Measurements from ENCODE around the gene EHMT1. TPM values are rescaled to one million over a fixed set of nuclear protein-coding genes. Genes with fewer than 3 reads are reported as not detected.

The EHMT1 gene
- total and polyA plus RNA-seq, 2 donors (not counting 1 experiment from before 2014, with no cell fraction given), result 101 to 394 TPM

DNA sequence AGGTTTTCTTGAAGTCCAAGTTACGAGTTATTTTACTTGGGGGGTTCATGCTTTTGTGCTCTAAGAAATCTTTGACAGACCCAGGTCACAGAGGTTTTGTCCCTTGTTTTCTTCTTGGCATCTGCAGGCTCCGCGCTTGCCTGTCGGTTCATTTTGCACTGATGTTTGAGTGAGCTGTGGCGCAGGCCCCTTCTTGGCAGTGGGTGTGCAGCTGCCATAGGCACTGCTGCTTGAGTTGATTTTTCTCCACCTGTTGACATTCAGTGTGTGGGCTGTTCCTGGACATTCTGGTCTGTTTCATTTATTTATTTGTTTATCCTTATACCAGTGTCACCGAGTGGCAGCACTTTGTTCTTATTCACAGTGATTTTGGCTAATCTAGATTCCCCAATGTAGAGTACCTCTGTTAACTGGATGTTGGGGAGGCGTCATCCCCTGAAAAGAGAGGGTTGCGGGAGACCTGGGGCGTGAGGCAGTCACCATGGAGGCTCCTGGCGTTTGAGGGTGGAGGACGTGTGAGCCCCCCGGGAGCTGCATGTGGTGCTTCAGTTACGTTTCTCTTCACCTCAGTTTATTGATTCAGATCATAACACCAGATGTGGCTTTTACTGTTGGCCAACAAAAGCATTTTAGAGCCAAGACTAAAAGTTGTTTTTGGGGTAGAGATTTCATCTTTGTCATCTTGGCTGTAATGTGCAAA lies 137.4 kb downstream of the EHMT1 start:
- Histone ChIP-seq H3K79me2 (ENCODE audit: control insufficient read depth, insufficient read depth, low read length) (peaks cover 49% of the 10 kb centered on the region), H3K4me3 (ENCODE audit: control extremely low read depth in 1 of 5, extremely low read depth in 1 of 5, insufficient read depth in 1 of 5, low read depth in 2 of 5, low read length in 4 of 5) (no peak overlapping the region), H4K20me1 (ENCODE audit: control insufficient read depth, insufficient read depth, low read length, poor library complexity, severe bottlenecking) (no peaks in the 10 kb centered on the region), H3K4me1 (ENCODE audit: control insufficient read depth in 2 of 2, insufficient read depth in 2 of 2, low read length in 2 of 2) (peaks cover 45% of the 10 kb centered on the region in 2 donors), H3K36me3 (replicated peaks in 1 of 2; ENCODE audit: control extremely low read depth in 1 of 2, control insufficient read depth in 1 of 2, extremely low read depth in 1 of 2, insufficient read depth in 2 of 2, low read length in 1 of 2) (peaks cover 2 to 56% of the 10 kb centered on the region in 2 experiments), H3K27ac (ENCODE audit: low read length in 2 of 2) (peak overlapping the region in 1 of 2 donors; percentile 88), H2AFZ (ENCODE audit: insufficient read depth, low read depth, low read length, poor library complexity, severe bottlenecking) (no peak overlapping the region), H3K4me2 (replicated peaks; ENCODE audit: low read depth, low read length, poor library complexity, severe bottlenecking) (no peak overlapping the region), H3K9me3 (ENCODE audit: control extremely low read depth in 1 of 3, control insufficient read depth in 2 of 3, insufficient read depth in 1 of 3, low read length in 2 of 3) (peaks cover 0 to 32% (median 6%) of the 10 kb centered on the region in 3 donors), H3K9ac (ENCODE audit: low read length) (no peak overlapping the region), H3K27me3 (replicated peaks in 1 of 4; ENCODE audit: control extremely low read depth in 1 of 4, control insufficient read depth in 3 of 4, insufficient read depth in 4 of 4, low read length in 3 of 4) (no peaks in the 10 kb centered on the region)
- H3K4me3 Mint-ChIP-seq, result no peak overlapping the region
- DNase-seq (no peak), ATAC-seq (ENCODE audit: low read depth) (no peak)
- no peak for TF ChIP-seq EZH2 (IDR thresholded peaks at IDR 0.05; ENCODE audit: borderline replicate concordance, insufficient read depth, low read depth, low read length, poor library complexity, severe bottlenecking)
- intact Hi-C loops (cut with micrococcal nuclease), result no loop called here
- H3K4me1 Mint-ChIP-seq, result peaks cover 53% of the 10 kb centered on the region
- ChIA-PET POLR2A (no interaction called here), CTCF (interaction anchor here (1.3 kb wide), 1 partner anchor 83 kb away, joined by 6 read pairs; no protein-coding TSS in a partner anchor)
- H3K27ac Mint-ChIP-seq, result peak overlapping the region; percentile 99
- no peaks in the 10 kb centered on the region for H3K9me3 Mint-ChIP-seq (ENCODE audit: insufficient read depth)
- no peaks in the 10 kb centered on the region for H3K27me3 Mint-ChIP-seq
- WGBS (ENCODE audit: insufficient coverage), result 63% methylated on average over 12 of the region's 13 CpGs

DNA sequence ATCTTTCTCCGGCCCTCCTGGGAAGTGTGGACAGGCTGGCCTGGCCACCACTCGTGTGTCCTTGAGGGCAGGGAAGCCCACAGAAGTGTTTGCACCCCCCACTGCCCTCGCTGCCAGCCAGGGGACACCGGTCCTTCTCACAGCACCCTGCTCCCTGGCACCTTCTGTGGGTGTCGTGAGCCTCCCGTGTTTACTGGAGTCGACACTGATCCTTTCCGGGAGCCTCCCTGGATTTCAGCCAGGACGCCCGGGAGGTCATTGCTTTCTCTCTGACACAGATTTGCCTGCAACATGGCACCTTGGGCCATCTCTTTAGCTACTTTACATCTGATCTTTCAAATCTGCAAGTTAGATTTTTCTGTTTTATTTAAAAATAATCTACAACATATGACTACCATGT lies 138.3 kb downstream of the EHMT1 start:
- Histone ChIP-seq H2AFZ (ENCODE audit: insufficient read depth, low read depth, low read length, poor library complexity, severe bottlenecking) (no peak overlapping the region), H3K4me3 (ENCODE audit: control extremely low read depth in 1 of 5, extremely low read depth in 1 of 5, insufficient read depth in 1 of 5, low read depth in 2 of 5, low read length in 4 of 5) (no peak overlapping the region), H3K4me1 (ENCODE audit: control insufficient read depth in 2 of 2, insufficient read depth in 2 of 2, low read length in 2 of 2) (peaks cover 55% of the 10 kb centered on the region in 2 donors), H4K20me1 (ENCODE audit: control insufficient read depth, insufficient read depth, low read length, poor library complexity, severe bottlenecking) (no peaks in the 10 kb centered on the region), H3K36me3 (replicated peaks in 1 of 2; ENCODE audit: control extremely low read depth in 1 of 2, control insufficient read depth in 1 of 2, extremely low read depth in 1 of 2, insufficient read depth in 2 of 2, low read length in 1 of 2) (peaks cover 2 to 52% of the 10 kb centered on the region in 2 experiments), H3K4me2 (replicated peaks; ENCODE audit: low read depth, low read length, poor library complexity, severe bottlenecking) (peak overlapping the region; percentile 74), H3K27ac (ENCODE audit: low read length in 2 of 2) (peak overlapping the region; percentile 88), H3K9ac (ENCODE audit: low read length) (no peak overlapping the region), H3K27me3 (replicated peaks in 1 of 4; ENCODE audit: control extremely low read depth in 1 of 4, control insufficient read depth in 3 of 4, insufficient read depth in 4 of 4, low read length in 3 of 4) (no peaks in the 10 kb centered on the region), H3K79me2 (ENCODE audit: control insufficient read depth, insufficient read depth, low read length) (peaks cover 45% of the 10 kb centered on the region), H3K9me3 (ENCODE audit: control extremely low read depth in 1 of 3, control insufficient read depth in 2 of 3, insufficient read depth in 1 of 3, low read length in 2 of 3) (peaks cover 0 to 32% (median 6%) of the 10 kb centered on the region in 3 donors)
- 95% methylated on average over 10 of the region's 10 CpGs for WGBS (ENCODE audit: insufficient coverage)
- DNase-seq, result no peak
- CTCF ChIA-PET, result interaction anchor here (0.9 to 1.3 kb wide), 2 partner anchors 12 to 84 kb away, joined by 4 to 6 read pairs; no protein-coding TSS in a partner anchor
- Mint-ChIP-seq H3K4me1 (peaks cover 60% of the 10 kb centered on the region), H3K4me3 (peak overlapping the region; percentile 78), H3K27me3 (no peaks in the 10 kb centered on the region), H3K27ac (peak overlapping the region; percentile 99), H3K9me3 (ENCODE audit: insufficient read depth) (no peaks in the 10 kb centered on the region)
- intact Hi-C loops (cut with micrococcal nuclease), result no loop called here
- ATAC-seq (ENCODE audit: low read depth), result no peak
- POLR2A ChIA-PET, result interaction anchor here (3.1 kb wide), 1 partner anchor 12 kb away, joined by 14 read pairs; no protein-coding TSS in a partner anchor
- TF ChIP-seq, protein P1, sequence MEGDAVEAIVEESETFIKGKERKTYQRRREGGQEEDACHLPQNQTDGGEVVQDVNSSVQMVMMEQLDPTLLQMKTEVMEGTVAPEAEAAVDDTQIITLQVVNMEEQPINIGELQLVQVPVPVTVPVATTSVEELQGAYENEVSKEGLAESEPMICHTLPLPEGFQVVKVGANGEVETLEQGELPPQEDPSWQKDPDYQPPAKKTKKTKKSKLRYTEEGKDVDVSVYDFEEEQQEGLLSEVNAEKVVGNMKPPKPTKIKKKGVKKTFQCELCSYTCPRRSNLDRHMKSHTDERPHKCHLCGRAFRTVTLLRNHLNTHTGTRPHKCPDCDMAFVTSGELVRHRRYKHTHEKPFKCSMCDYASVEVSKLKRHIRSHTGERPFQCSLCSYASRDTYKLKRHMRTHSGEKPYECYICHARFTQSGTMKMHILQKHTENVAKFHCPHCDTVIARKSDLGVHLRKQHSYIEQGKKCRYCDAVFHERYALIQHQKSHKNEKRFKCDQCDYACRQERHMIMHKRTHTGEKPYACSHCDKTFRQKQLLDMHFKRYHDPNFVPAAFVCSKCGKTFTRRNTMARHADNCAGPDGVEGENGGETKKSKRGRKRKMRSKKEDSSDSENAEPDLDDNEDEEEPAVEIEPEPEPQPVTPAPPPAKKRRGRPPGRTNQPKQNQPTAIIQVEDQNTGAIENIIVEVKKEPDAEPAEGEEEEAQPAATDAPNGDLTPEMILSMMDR (IDR thresholded peaks at IDR 0.05), result no peak
